HG03342 (cell line): ENCODE data around the gene CRIP1.

Experiments used
- ATAC-seq: cut with Tn5 transposase; IDR thresholded peaks from one replicate; pipeline ENCODE4 v1.9.1; 2021; ENCODE audit warnings: mild to moderate bottlenecking, moderate library complexity; ENCODE audit not compliant: unreplicated experiment

CRIP1 gene

DNA sequence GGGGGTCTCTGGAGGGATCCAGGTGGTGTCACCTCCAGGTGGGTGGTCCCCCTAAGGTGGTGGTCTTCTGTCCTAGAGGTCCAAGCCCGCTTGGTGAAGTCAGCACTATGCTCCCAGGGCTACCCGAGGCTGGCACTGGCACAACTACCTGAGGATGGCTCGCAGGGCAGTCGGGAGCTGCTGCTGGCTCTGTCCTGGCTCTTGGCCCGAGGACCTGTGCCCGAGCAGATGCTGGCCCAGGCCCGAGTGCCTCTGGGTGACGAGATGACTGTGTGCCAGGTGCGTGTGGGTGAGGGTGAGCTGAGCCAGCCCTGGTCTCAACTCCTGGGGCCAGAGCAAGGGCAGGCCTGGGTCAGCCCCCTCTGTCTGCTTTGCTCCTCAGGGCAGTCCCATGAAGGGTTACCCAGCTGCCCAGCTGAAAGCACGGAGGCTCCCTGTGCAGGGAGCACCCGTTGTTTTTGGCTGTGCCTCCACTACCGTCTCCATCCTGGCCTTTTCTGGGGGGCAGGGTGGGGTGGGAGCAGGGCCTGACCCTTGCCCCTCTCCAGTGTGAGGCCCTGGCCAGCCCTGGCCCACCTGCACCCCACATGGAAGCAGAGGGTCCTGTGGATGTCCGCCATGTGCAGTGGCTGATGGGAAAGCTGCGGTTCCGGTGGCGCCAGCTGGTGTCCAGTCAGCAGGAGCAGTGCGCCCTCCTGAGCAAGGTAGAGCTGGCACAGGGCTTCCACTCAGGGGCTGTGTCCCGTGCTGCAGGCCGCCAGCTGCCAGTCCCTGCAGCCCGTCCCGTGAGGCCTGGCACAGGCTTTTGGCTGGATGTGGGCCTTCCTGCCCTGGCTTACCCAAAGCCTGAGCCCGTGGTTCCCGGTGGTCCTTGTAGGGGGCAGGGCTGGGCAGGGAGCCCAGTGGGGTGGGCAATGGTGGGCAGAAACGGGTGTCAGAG is 5.6 kb downstream of the CRIP1 start:
- no peak for ATAC-seq

DNA sequence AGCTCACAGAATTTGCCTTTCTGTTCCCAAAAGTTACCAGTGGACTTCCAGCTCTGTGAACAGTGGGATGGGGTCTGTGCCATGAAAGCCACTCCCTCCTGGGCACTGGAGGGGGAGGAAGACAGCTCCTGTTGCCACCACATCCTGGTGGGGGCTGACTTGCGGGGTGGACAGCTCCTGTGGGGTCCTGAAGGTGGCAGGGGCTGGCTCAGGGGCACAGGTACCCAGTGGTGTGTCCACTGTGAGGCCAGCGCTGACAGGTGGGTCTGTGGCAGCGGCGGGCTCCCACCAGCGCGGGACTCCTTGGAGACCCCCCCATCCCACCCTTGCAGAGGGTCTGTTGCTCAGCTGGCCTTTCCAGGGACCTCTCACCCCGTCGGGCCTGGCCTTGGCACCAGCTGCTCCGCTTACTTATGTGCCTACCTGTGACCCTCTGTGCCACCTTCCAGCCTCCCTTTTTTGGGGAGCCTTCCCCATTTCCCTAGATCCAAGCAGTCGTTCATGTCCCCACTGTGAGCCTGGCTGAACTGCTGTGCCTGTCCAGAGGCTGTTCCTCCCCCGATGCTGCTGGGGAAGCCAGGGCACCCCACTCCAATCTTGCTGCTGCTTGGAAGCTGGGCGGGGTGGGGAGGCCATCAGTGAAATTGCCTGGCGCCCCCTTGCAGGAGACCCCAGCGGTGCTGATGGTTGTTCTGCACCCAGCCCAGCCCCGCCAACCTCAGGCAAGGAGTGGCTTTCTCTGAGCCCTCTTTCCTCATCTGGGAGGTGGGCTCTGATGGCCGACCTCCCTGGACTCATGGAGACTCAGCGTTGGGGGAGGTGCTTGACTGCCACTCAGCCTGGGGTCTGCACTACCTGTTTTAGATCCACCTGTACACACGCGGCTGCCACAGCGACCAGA is 6.5 kb downstream of the CRIP1 start:
- ATAC-seq: no peak

DNA sequence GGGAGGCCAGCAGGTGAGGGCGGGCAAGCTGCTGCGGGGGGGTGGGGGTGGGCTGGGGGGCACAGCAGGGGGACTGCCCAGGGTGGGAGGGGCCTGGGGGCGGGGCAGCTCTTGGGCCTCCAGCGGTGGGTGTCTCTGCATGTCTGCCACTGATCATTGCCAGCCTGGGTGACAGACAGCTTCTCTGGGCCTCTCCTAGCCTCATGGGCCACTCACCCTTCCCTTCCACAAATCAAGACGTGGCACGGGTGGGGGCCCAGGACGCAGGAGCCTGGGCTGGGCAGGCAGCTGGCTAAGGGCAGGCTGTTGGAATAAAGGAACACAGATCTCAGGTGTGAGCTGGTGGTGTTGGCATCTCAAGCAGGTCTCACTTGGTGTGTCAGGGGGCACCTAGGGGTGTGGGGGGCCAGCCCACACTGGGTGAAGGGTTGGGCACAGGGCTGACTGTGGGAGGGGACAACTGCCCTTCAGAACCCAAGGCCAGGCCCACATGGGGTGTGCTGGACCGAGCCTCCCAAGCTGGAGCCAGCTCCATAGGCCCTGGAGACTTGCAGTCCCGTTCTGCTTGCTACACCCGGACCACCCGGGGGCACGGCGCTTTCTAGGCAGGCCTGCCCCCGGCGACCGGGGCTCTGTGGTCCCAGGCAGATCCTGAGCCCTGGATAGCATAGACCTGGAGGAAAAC is 7.4 kb downstream of the CRIP1 start:
- no peak for ATAC-seq

DNA sequence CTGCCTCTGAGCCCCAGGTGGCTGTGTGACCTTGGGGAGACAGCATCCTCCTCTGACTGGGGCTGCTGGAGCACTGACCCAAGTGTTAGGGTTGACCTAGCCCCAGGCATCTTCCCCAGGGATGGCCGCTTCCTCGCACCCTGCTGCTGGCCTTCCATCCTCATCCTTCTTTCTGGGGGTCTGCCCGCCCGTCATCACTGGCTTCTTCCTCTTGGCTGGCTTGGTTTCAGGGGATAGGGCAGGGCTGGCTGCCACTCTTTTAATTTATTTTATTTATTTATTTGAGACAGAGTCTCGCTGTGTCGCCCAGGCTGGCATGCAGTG is 7.9 kb downstream of the CRIP1 start:
- no peak for ATAC-seq

DNA sequence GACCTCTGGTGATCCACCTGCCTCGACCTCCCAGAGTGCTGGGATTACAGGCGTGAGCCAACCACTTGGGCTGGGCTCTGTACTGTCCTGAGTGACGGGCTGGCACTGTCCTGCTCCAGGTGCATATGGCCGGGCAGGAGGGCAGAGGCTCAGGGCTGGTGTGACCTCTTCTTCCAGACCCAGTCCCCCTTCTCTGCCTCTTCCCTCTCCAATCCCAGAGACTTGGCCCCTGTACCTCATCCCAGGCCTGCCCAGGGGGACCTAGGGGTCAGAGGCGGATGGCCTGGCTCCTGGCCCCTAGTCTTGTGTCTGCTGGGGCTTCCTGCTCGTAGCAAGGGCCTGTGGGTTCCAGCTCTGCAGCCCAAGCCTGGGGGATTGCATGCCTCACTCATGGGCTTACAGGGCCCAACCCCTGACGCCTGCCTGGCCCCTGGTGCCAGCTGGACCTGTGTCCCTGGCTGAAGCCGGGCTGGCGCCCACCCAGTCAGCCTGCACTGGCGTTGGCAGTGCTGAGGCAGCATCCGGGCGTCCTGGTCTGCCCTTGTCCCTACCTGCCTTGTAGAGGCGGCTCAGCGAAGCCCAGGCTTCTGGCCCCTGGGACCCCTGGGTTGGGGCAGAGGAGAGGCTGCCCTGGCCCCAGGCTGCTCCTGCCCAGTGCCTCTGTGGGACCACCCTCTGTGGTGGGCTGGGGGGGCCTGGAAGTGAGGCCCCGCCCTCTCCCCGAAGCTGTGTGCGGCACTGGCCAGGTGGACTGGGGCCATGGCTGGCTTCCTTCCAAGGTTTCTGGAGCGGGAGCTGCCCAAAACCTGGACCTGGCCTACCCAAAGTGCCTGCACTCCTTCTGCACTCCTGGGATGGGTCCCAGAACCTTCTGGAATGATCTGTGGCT is 8.7 kb downstream of the CRIP1 start:
- ATAC-seq: no peak

DNA sequence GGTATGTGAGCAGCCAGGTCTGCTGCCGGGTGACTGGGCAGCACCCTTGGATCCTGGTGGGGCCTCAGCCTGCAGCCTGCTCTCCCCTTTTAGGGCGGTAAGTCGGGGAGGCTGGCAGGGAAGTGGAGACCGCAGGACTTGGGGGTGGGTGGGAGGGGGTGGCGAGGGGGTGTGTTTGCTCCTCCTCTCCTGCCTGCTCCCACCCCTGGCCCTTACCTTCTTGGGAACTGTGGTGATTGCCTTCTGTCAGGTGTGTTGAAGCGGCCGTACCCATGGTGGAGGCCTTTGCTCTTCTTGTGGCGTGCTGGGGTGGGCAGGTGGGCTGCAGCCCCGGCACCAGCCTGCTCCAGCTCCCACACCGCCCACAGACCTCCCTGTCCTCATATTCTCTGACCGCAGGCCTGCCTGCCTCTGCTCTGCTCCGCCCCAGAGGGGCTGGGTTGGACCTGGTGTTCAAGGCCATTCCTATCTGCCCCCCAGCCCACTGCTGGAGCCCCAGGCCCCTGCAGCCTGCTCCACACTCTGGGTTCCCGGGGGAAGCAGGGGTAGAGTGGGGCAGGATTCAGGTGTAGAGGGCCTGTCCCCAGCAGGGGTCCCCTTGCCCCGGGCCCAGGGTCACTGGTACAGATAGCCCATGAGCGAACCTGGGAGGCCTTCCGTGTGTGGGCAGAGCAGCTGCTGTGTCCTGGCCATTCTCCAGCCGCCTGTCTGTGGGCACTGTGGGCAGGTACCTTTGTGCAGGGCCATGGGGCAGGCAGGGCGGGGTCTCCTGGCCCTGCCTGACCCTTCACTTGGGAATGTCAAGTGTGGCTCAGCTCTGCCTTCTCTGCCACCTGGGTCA is 9.5 kb downstream of the CRIP1 start:
- no peak for ATAC-seq

DNA sequence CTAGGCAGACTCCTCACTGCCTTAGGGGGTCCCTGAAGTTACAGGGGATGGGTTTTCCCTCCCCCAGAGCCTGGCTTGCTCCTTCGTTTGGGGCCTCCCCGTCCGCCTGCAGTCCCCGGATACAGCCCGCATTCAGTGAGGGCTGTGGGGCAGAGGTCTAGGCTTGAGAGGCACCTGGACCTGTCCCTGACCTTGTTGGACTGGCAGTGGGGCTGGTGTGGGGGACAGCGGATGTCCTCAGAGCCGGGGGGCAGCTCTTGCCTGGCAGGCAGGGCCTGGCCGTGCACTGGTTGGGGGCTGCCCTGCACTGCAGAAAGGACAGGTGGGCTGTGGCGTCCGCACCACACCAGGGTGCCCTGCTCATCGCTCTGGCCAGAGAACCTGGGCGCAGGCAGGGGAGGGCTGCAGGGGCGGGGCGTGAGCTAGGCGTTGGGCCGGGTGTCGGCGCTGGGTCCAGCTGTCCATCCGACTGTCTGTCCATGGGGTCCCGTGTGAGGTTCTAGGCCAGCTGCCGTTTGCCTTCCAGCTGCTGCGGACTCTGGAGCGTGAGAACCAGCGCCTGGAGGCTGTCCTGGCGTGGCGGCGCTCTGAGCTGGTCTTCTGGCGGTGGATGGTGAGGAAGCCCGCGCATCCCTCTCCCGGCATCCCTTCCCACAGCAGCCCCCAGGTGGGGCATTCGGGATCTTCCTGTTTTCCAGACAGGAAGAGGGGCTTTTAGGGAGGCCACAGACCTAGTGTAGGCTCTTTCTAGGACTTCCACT is 10.3 kb downstream of the CRIP1 start:
- ATAC-seq: no peak

DNA sequence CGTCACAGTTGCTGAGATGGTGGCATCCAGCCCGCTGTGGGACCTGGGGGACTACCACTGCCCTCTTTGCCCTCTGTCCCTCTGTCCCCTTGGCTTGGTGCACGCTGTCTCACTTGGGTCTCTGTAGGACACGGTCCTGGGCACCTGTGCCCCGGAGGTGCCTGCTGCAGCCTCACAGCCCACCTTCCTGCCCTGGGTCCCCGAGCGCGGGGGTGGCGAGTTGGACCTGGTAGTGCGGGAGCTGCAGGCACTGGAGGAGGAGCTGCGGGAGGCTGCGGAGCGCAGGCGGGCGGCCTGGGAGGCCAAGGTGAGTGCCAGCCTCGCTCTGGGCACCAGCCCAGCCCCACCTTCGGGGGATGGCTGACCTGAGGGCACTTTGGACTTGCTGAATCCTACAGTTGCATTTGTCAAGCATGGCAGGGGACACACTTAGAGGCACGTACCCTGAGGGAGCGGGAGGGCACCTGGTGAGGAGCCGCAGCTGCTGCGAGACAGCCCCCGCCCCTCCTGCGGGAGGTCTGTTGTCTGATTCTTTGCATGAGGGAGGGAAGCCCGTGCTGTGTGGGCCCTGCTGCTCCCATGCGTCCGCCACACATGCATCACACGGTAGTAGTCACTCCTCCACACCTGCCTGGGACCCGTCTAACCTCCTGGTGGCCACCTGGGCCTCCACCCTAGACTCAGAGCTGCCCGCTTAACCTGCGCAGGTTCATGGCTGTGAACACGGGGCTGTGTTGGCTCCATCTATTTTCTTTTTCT is 11.2 kb downstream of the CRIP1 start:
- ATAC-seq: no peak

DNA sequence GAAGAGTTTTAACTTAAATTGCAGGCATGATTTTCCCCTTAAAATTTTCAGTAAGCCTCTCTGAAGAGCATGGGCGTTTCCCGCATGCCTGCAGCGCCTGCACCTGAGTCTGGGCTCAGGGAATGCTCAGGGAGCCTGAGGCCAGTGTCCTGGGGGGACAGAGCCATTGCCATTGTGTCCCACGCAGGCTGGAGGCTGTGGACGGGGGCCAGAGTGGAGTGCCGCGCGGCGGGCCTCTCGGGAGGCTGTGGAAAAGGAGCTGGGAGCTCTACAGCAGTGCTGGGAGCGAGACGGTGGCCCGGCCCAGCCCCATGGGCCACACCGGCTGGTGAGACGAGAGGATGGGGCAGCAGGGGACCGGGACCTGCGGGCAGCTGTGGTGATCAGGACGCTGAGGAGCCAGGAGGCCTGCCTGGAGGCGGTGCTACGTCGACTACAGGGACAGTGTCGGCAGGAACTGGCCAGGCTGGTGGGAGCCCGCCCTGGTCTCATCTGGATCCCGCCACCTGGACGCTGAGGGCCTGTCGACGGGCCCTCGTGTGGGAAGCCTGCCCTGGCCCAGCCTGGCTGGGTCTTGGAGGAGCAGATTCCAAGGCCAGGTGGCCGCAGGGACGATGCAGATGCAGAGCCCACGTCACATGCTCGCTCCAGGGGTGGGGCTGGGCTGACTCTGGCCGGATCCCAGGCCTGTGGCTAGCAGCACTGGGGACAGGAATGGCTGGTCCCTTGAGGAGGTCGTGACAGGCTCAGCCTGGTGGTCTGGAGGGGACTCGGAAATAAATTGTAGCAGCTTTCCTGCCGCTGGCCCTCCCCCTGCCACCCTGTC is 12.0 kb downstream of the CRIP1 start:
- no peak for ATAC-seq

DNA sequence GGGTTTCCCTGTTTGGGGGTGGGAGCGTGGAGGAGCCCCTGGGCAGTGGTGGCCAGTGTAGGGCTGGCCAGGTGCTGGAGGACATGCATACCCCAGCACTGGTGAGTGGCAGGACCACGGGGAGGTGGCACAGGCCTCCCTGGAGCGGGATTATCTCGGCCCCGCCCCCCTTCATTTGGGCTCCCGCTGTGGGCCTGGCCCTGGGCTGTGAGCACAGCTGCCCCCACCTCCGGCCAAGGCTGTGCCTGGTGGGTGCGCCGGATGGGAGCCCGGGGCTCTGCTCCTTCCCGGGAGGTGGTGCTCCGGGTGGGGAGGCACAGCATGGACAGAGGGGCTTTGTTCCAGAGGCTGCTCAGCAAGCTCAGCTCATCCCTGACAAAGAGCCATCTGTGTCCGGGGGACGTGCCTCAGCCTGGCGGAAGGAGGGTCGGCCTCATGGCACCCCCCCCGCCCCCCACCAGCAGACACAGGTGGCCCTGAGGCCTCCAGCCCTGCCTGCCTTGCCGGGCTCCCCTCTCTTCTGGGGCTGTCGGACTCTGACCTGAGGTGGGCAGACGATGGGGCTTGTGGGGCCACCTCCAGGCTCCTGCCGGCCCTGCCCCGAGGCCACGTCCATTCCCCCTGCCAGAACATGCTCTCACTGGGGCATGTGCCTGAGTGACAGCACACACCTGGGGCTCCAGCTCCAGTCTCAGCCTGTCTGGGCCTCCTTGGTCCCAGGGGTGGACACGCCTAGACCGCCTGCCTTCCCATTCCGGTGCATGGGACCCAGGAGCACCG is 12.8 kb downstream of the CRIP1 start:
- ATAC-seq: no peak

DNA sequence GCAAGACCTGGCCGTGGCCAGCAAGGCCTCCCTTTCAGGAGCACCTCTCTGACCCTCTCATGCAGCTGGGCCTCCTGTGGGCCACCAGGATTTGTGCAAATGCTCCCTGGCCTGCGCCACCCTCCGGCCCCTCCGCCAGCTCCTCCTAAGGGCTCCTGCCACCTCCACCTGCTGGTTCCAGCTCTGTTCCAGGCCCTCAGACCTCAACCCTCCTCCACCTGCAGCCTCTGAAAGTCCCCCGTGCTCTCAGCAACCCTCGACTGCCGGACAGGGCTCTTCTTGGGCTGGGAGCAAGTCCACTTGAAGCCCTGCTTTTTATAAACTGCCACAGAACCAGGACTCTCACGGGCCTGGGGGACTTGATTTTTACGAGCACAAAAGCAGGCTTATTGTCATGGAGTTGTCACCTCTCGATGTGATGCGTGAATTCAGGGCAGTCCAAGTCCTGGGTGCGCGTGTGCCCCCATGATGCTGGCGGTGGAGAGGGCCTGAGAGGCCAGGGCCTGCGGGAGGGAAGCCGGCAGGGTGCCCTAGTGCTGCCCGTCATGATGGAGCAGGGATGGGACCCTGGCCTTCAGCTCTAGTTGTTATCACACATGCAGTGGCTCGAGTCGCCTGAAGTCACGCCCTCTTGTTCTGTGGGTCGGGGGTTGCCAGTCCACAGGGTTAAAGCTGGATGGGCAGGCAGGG is 13.5 kb downstream of the CRIP1 start:
- ATAC-seq: no peak

DNA sequence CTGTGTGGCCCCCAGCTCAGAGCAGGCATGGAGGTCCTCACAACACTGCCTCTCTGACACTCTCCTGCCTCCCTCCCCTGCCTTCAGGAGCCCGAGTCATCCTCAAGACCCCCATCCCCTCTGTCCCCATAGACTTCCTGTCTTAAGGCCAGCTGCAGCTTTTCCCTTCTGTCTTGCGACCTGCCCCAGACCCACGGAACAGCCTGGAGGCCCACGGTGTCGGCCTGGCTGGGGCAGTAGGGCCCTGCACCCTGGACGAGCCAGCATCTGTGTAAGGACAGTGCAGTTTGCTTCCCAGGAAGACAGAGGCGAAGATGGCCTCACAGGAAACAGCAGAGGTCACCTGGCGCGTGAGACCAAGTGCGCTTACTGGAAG is 14.0 kb downstream of the CRIP1 start:
- ATAC-seq: no peak

DNA sequence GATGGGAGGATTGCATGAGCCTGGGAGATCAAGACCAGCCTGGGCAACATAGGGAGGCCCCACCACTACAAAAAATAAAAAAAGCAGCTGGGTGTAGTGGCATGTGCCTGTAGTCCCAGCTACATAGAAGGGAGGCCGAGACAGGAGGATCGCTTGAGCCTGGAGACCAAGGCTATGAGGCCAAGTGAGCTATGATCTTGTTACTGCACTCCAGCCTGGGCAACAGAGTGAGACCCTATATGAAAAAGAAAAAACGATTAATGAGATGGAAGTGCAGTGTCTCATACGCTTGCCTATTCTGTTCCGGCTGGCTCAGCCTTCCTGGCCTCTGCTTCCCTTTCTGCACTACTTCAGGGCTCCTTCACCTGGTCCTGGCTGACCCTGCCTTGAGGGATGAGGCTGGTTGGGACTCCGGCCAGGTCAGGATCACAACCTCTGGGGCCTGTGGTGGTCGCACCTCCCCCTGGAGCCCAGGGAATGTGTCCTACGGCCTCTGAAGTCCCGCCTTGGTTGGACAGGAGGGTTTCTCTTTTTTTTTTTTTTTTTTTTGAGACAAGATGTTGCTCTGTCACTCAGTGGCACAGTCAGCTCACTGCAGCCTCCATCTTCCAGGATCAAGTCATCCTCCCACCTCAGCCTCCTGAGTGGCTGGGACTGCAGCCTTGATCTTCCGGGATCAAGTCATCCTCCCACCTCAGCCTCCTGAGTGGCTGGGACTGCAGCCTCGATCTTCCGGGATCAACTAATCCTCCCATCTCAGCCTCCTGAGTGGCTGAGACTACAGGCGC is 15.0 kb downstream of the CRIP1 start:
- no peak for ATAC-seq

DNA sequence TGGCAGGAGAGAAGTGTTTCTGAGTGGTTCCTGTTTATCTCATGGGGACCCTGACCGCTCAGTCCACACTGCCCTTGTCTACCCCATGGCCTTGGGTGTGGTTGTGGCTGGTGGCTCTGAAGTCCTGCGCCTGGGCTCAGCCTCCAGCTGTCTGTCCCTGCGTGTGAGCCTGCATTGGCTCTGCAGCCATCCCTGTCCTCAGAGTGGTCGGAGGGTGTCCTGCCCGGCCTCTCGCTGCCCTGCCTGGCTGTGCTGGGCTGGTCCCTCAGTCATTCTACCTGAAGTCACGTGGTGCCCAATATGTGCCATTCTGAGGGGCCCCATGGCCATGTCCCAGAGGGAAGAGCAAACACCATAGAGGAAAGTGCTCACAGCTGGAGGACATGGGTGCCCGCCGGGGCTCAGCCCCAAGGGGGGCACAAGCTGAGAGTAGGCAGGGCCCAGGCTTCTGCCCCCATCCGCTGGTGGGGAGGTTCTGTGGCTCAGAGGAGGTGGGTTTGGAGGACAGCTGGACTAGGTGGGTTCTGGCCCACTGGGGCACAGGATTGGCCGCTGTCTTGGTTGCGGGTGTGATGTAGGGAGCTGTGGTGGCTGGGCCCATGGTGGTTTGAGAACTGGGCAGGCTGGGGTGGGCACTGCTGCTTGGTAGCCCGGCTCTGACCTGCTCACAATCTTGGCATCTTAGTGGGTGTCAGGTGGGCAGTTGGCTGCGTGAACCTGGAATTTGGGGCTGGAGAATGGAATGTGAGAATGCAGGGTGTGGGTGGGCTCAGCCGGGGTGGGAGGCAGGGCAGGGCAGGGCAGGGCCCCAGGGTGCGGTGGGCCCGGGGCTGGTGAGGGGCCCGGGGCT is 16.0 kb downstream of the CRIP1 start:
- ATAC-seq: no peak
